Aorta (tissue), 5 donors: ENCODE data around the gene FBXO7. TPM values are rescaled to one million over a fixed set of nuclear protein-coding genes. Genes with fewer than 3 reads are reported as not detected.

Experiments
- ATAC-seq: fragments of 200-7000 bp; cut with Tn5 transposase; one replicate; pipeline ENCODE4 v1.9.1; 2022; ENCODE audit warnings: moderate library complexity; ENCODE audit not compliant: low FRiP score
- DNase-seq, 2 donors: peaks; one replicate each; pipeline ENCODE4 v3.0.0-alpha.2; 2020
- H3K27ac ChIP-seq, 2 donors: one replicate each; pipeline ENCODE4 v1.5.1; 2013; ENCODE audit warnings: low read length in 2 of 2, mild to moderate bottlenecking in 2 of 2, moderate library complexity in 2 of 2, control low read depth in 1 of 2, inconsistent platforms in 1 of 2, low read depth in 1 of 2
- H3K27me3 ChIP-seq, 2 donors: one replicate each; pipeline ENCODE4 v1.6.1; 2013; ENCODE audit warnings: control low read depth in 1 of 2, low read length in 1 of 2, mild to moderate bottlenecking in 1 of 2, moderate library complexity in 1 of 2; ENCODE audit not compliant: insufficient read depth in 2 of 2, control insufficient read depth in 1 of 2
- H3K36me3 ChIP-seq, 2 donors: one replicate each; pipeline ENCODE4 v1.6.1; 2013; ENCODE audit warnings: control low read depth in 1 of 2, low read length in 1 of 2, mild to moderate bottlenecking in 1 of 2; ENCODE audit not compliant: insufficient read depth in 2 of 2, control insufficient read depth in 1 of 2
- H3K4me1 ChIP-seq, 2 donors: one replicate each; pipeline ENCODE4 v1.6.1; 2013; ENCODE audit warnings: low read length in 2 of 2, control low read depth in 1 of 2, mild to moderate bottlenecking in 1 of 2, moderate library complexity in 1 of 2; ENCODE audit not compliant: insufficient read depth in 2 of 2, control insufficient read depth in 1 of 2
- H3K4me3 ChIP-seq, 2 donors: one replicate each; pipeline ENCODE4 v1.5.1; 2013; ENCODE audit warnings: low read length in 2 of 2, control low read depth in 1 of 2, mild to moderate bottlenecking in 1 of 2
- H3K9me3 ChIP-seq: one replicate; pipeline ENCODE4 v1.6.1; 2013; ENCODE audit warnings: mild to moderate bottlenecking, low read length; ENCODE audit not compliant: control insufficient read depth
- WGBS, 2 donors: extraction: QIAGEN DNeasy Blood & Tissue Kit; methylation state at CpG; one replicate each; pipeline ENCODE4 v1.1.7; 2013; 5-methylcytosine and 5-hydroxymethylcytosine counted together
- intact Hi-C, 2 donors: fragments of 100-400 bp; cut with DNase I; formaldehyde crosslinking; loops; one replicate each; pipeline versions ENCODE4 v1.14.2 to v1.15.0; 2022
- long read RNA-seq, 2 donors: library from polyadenylated mRNA; unstranded; transcript quantifications; one replicate each; pipeline ENCODE4 v2.0.0, GENCODE V29; 2020 to 2021
- polyA plus RNA-seq, 2 donors: library from polyadenylated mRNA; stranded (reverse); fragments of 200-250 nt; gene quantifications; one replicate each; pipeline ENCODE4 v1.2.3, GENCODE V29; 2013
- total RNA-seq, 2 donors: library from RNA; stranded (reverse); fragmentation: NEBNext Ultra II Directional; extraction: Animal tissue kit (Norgen Biotek cat#: 25700); gene quantifications; one replicate each; pipeline ENCODE4 v1.2.1, GENCODE V29; 2021
- donor health status: healthy with polysubstance abuse.
- donor health status: Bipolar disorder and iron deficiency.
- donor health status: DM: no; HTN: no; CAD: no.
- donor health status: DM: no; HTN: no; CAD: no.
- donor health status: DM: yes; HTN: yes; CAD: no.

The FBXO7 gene
- total RNA-seq (10 to 100 TPM; 71.9 to 73.1 TPM), polyA plus RNA-seq (10 to 100 TPM; 64.4 to 76.6 TPM)
- long read RNA-seq, donor 1, transcript FBXO7-204 (9 exons, 1,921 nt) = minor isoform, 96 of 565 reads
- long read RNA-seq, donor 1, transcript FBXO7-201 (9 exons, 2,195 nt) = major isoform, 303 of 565 reads
- long read RNA-seq, donor 1, transcript FBXO7-203 (8 exons, 1,900 nt) = minor isoform, 17 of 565 reads
- long read RNA-seq, donor 1, transcript FBXO7-202 (9 exons, 1,888 nt) = minor isoform, 90 of 565 reads
- long read RNA-seq, donor 1, partial matches to known transcripts = 18 of 565 reads
- long read RNA-seq, donor 1, other reads (novel, unspliced or antisense) = 24 of 565 reads
- long read RNA-seq, donor 2, transcript FBXO7-204 (9 exons, 1,921 nt) = minor isoform, 11 of 69 reads
- long read RNA-seq, donor 2, transcript FBXO7-202 (9 exons, 1,888 nt) = minor isoform, 9 of 69 reads
- long read RNA-seq, donor 2, transcript FBXO7-201 (9 exons, 2,195 nt) = major isoform, 32 of 69 reads
- long read RNA-seq, donor 2, partial matches to known transcripts = 7 of 69 reads
- long read RNA-seq, donor 2, other reads (novel, unspliced or antisense) = 8 of 69 reads

GRCh38 chr22:32474635-32475467 is at the start of gene FBXO7:
Gene FBXO7 (plus strand): TSS chr22:32474811. CDS start chr22:32475003, 192 bp downstream.
- H3K36me3 ChIP-seq = no peaks in the 10 kb centered on the region
- peak within 1 kb of the TSS; percentile 49 to 98 for H3K27ac ChIP-seq
- ATAC-seq (peak; percentile 95), DNase-seq (peak; percentile 95 to 98)
- no peaks in the 10 kb centered on the region for H3K27me3 ChIP-seq
- H3K4me1 ChIP-seq = no peaks in the 10 kb centered on the region
- no peaks in the 10 kb centered on the region for H3K9me3 ChIP-seq
- WGBS, 2 donors = 0 to 1% methylated on average over 73 to 92 of the region's 92 CpGs
- peak within 1 kb of the TSS; percentile 54 to 94 for H3K4me3 ChIP-seq
- intact Hi-C loops = loop anchor here (1.0 to 10.0 kb wide), 4 partner anchors 62 to 500 kb away; partner anchors contain the start of gene RTCB (in 2 of the 2)

- Histone ChIP-seq H3K27ac (no peak overlapping the region), H3K9me3 (no peaks in the 10 kb centered on the region), H3K4me3 (no peak overlapping the region), H3K36me3 (no peaks in the 10 kb centered on the region), H3K4me1 (no peaks in the 10 kb centered on the region), H3K27me3 (peaks cover 0 to 2% of the 10 kb centered on the region in 2 donors)
- intact Hi-C loops = no loop called here
- ATAC-seq = no peak
- no peak for DNase-seq
- whole genome bisulfite sequencing, 2 donors = 64 to 75% methylated on average over 4 of the region's 4 CpGs
Observed at GRCh38 chr22:32426881-32427280, 47.7 kb upstream of the FBXO7 start.

- Histone ChIP-seq H3K4me1 (no peaks in the 10 kb centered on the region), H3K27me3 (no peaks in the 10 kb centered on the region), H3K36me3 (no peaks in the 10 kb centered on the region), H3K9me3 (peaks cover 3% of the 10 kb centered on the region), H3K4me3 (no peak overlapping the region), H3K27ac (no peak overlapping the region)
- ATAC-seq = no peak
- 64 to 70% methylated on average over 1 of the region's 1 CpG for WGBS, 2 donors
- intact Hi-C loops = no loop called here
- DNase-seq = no peak
Observed at GRCh38 chr22:32430352-32430751, 44.3 kb upstream of the FBXO7 start.

- no peaks in the 10 kb centered on the region for H3K36me3 ChIP-seq
- ATAC-seq (no peak), DNase-seq (no peak)
- whole genome bisulfite sequencing, 2 donors = 46 to 48% methylated on average over 6 of the region's 6 CpGs
- no peaks in the 10 kb centered on the region for H3K9me3 ChIP-seq
- H3K27me3 ChIP-seq = no peaks in the 10 kb centered on the region
- H3K4me1 ChIP-seq = no peaks in the 10 kb centered on the region
- intact Hi-C loops = no loop called here
- no peak overlapping the region for H3K4me3 ChIP-seq
- no peak overlapping the region for H3K27ac ChIP-seq
Observed at GRCh38 chr22:32444068-32444467, 30.5 kb upstream of the FBXO7 start.

- no peaks in the 10 kb centered on the region for H3K36me3 ChIP-seq
- DNase-seq = no peak
- no peak overlapping the region for H3K27ac ChIP-seq
- H3K27me3 ChIP-seq = no peaks in the 10 kb centered on the region
- H3K4me3 ChIP-seq = no peak overlapping the region
- intact Hi-C loops = no loop called here
- 40 to 52% methylated on average over 1 of the region's 1 CpG for WGBS, 2 donors
- no peaks in the 10 kb centered on the region for H3K9me3 ChIP-seq
- H3K4me1 ChIP-seq = no peaks in the 10 kb centered on the region
- ATAC-seq = no peak
Observed at GRCh38 chr22:32446321-32446720, 28.3 kb upstream of the FBXO7 start.

- DNase-seq (no peak), ATAC-seq (no peak)
- H3K4me3 ChIP-seq = no peak overlapping the region
- intact Hi-C loops = no loop called here
- H3K4me1 ChIP-seq = no peaks in the 10 kb centered on the region
- WGBS, 2 donors = 52 to 56% methylated on average over 4 of the region's 4 CpGs
- no peak overlapping the region for H3K27ac ChIP-seq
- H3K36me3 ChIP-seq = no peaks in the 10 kb centered on the region
- H3K27me3 ChIP-seq = no peaks in the 10 kb centered on the region
- no peaks in the 10 kb centered on the region for H3K9me3 ChIP-seq
Observed at GRCh38 chr22:32448980-32449379, 25.6 kb upstream of the FBXO7 start.

GRCh38 chr22:32457031-32457430 is 17.6 kb upstream of the FBXO7 start:
- 84 to 87% methylated on average over 4 of the region's 4 CpGs for WGBS, 2 donors
- Histone ChIP-seq H3K9me3 (no peaks in the 10 kb centered on the region), H3K36me3 (no peaks in the 10 kb centered on the region), H3K27me3 (peaks cover 0 to 2% of the 10 kb centered on the region in 2 donors), H3K27ac (no peak overlapping the region), H3K4me3 (no peak overlapping the region), H3K4me1 (no peaks in the 10 kb centered on the region)
- intact Hi-C loops = no loop called here
- DNase-seq (no peak), ATAC-seq (no peak)

- no peak overlapping the region for H3K4me3 ChIP-seq
- WGBS, 2 donors = 50 to 58% methylated on average over 3 of the region's 3 CpGs
- no peaks in the 10 kb centered on the region for H3K9me3 ChIP-seq
- intact Hi-C loops = no loop called here
- no peaks in the 10 kb centered on the region for H3K4me1 ChIP-seq
- no peak overlapping the region for H3K27ac ChIP-seq
- no peak for DNase-seq
- no peaks in the 10 kb centered on the region for H3K36me3 ChIP-seq
- no peaks in the 10 kb centered on the region for H3K27me3 ChIP-seq
- ATAC-seq = no peak
Observed at GRCh38 chr22:32462452-32462851, 12.2 kb upstream of the FBXO7 start.
